Endothelial cell of umbilical vein (primary cell): ENCODE data around the gene ZNF334. TPM values are rescaled to one million over a fixed set of nuclear protein-coding genes. Genes with fewer than 3 reads are reported as not detected.

Source experiments
- BruUV-seq: library from RNA; stranded (reverse); fragments of 400-500 nt; replicated peaks from 2 replicates; lab custom pipeline; 2021; lab: Mats Ljungman, UMichigan
- CTCF ChIA-PET: fragments of 300-600, 350-600 bp; sonication (Branson Sonifier 250); formaldehyde crosslinking; loops from one replicate; lab custom pipeline; 2021; ENCODE audit warnings: antibody characterized with exemption, inconsistent platforms; lab: Charles Lee
- POLR2A ChIA-PET: fragments of 300-600, 350-600 bp; sonication (Branson Sonifier 250); formaldehyde crosslinking; loops from one replicate; lab custom pipeline; 2021; ENCODE audit warnings: antibody characterized with exemption, inconsistent platforms; lab: Charles Lee
- DNase-seq: peaks from one replicate; pipeline ENCODE4 v3.0.0-alpha.2; 2011; ENCODE audit warnings: low read depth, low spot score
- FAIRE-seq: peaks from 2 replicates; lab custom pipeline; 2011; peaks lifted over from hg19 to GRCh38; lab: Jason Lieb, UNC
- H2AFZ ChIP-seq: 2 replicates; pipeline ENCODE4 v1.6.0; 2012; ENCODE audit warnings: low read depth, low read length, control low read depth, inconsistent platforms
- H3K27ac ChIP-seq: 2 replicates; pipeline ENCODE4 v1.5.1; 2011; ENCODE audit warnings: low read depth, mild to moderate bottlenecking, control low read depth, low read length, moderate library complexity; ENCODE audit not compliant: insufficient read depth
- H3K27me3 ChIP-seq, 2 experiments: 2 replicates each; pipeline versions ENCODE4 v1.6.0 to v1.6.1; 2011; ENCODE audit warnings: low read length in 2 of 2, mixed read lengths in 1 of 2; ENCODE audit not compliant: control insufficient read depth in 2 of 2, insufficient read depth in 2 of 2
- H3K36me3 ChIP-seq, 2 experiments: 2 replicates in 1 of 2; 3 replicates in 1 of 2; pipeline ENCODE4 v1.5.1; 2011; ENCODE audit warnings: low read length in 2 of 2, mild to moderate bottlenecking in 1 of 2, moderate library complexity in 1 of 2; ENCODE audit not compliant: control insufficient read depth in 2 of 2, insufficient read depth in 2 of 2; ENCODE audit errors: extremely low read depth in 1 of 2
- H3K4me1 ChIP-seq: 3 replicates; pipeline ENCODE4 v1.5.1; 2011; ENCODE audit warnings: mild to moderate bottlenecking, low read length; ENCODE audit not compliant: control insufficient read depth, insufficient read depth; ENCODE audit errors: extremely low read depth
- H3K4me2 ChIP-seq: 2 replicates; pipeline ENCODE4 v1.6.1; 2011; ENCODE audit warnings: low read length, control low read depth, mixed read lengths; ENCODE audit not compliant: insufficient read depth
- H3K4me3 ChIP-seq, 3 experiments: fragments of 200-600 bp in 1 of 3; sonication (generic), shearing (Covaris generic) in 1 of 3; replicated peaks in 1 of 3; 2 replicates each; pipeline ENCODE4 v1.5.1; 2011 to 2016; ENCODE audit warnings: control low read depth in 3 of 3, low read length in 3 of 3, mild to moderate bottlenecking in 2 of 3, inconsistent platforms in 1 of 3, low read depth in 1 of 3, moderate library complexity in 1 of 3; ENCODE audit not compliant: insufficient read depth in 1 of 3
- H3K79me2 ChIP-seq: 2 replicates; pipeline ENCODE4 v1.6.0; 2012; ENCODE audit warnings: low read length, inconsistent platforms; ENCODE audit not compliant: control insufficient read depth, insufficient read depth
- H3K9ac ChIP-seq: replicated peaks from 2 replicates; pipeline ENCODE3; 2011; ENCODE audit warnings: low read length, control low read depth; ENCODE audit not compliant: insufficient read depth; ENCODE audit errors: extremely low read depth
- H3K9me1 ChIP-seq: replicated peaks from 3 replicates; pipeline ENCODE4 v1.6.0; 2011; ENCODE audit warnings: mild to moderate bottlenecking, low read length; ENCODE audit not compliant: control insufficient read depth, insufficient read depth; ENCODE audit errors: extremely low read depth
- H3K9me3 ChIP-seq: replicated peaks from 2 replicates; pipeline ENCODE4 v1.5.1; 2012; ENCODE audit warnings: low read length, inconsistent platforms; ENCODE audit not compliant: control insufficient read depth, insufficient read depth
- H4K20me1 ChIP-seq: replicated peaks from 2 replicates; pipeline ENCODE3; 2011; ENCODE audit warnings: mild to moderate bottlenecking, low read length; ENCODE audit not compliant: control insufficient read depth, insufficient read depth; ENCODE audit errors: extremely low read depth
- EZH2 ChIP-seq: IDR thresholded peaks from 2 replicates; pipeline ENCODE4 v1.6.1; 2012; ENCODE audit warnings: borderline replicate concordance, low read depth, mild to moderate bottlenecking, moderate library complexity, low read length, inconsistent platforms; ENCODE audit not compliant: severe bottlenecking
- FOS ChIP-seq: IDR thresholded peaks from 2 replicates; pipeline ENCODE4 v1.6.1; 2011; ENCODE audit warnings: mild to moderate bottlenecking, low read length, moderate library complexity, borderline replicate concordance; ENCODE audit not compliant: insufficient read depth
- GATA2 ChIP-seq: IDR thresholded peaks from 2 replicates; pipeline ENCODE4 v1.7.0; 2011; ENCODE audit warnings: low read depth, mild to moderate bottlenecking, moderate library complexity, mixed read lengths, low read length; ENCODE audit not compliant: insufficient read length, insufficient read depth
- JUN ChIP-seq: IDR thresholded peaks from 2 replicates; pipeline ENCODE4 v1.6.1; 2011; ENCODE audit warnings: borderline replicate concordance, low read depth; ENCODE audit not compliant: insufficient read length, insufficient read depth
- MYC ChIP-seq: IDR thresholded peaks from one replicate; pipeline ENCODE4 v1.6.1; 2011; ENCODE audit warnings: mild to moderate bottlenecking, low read depth, low read length
- POLR2A ChIP-seq: IDR thresholded peaks from 2 replicates; pipeline ENCODE4 v1.6.1; 2012; ENCODE audit warnings: low read depth, mild to moderate bottlenecking, control low read depth, low read length
- POLR2AphosphoS5 ChIP-seq: IDR thresholded peaks from 2 replicates; pipeline ENCODE4 v1.6.1; 2012; ENCODE audit warnings: low read depth, mild to moderate bottlenecking, control low read depth, low read length, moderate library complexity; ENCODE audit not compliant: insufficient read depth
- dilution Hi-C: fragments of 300-500 bp; cut with MboI; formaldehyde crosslinking; loops from one replicate; pipeline ENCODE4 v1.15.0; 2019; ENCODE audit warnings: low sequenced_read_pairs; ENCODE audit not compliant: extremely low pct_ligation_motif_present
- intact Hi-C: fragments of 100-400 bp; cut with micrococcal nuclease; formaldehyde crosslinking; loops from one replicate; pipeline ENCODE4 v1.10.0; 2022
- polyA plus RNA-seq, 4 experiments: library from polyadenylated mRNA; depleted of rRNA in 3 of 4; stranded (reverse) in 3 of 4; unstranded in 1 of 4; fragments of >200 nt; gene quantifications; 2 replicates each; pipeline versions ENCODE4 v1.2.1 to v1.2.3, GENCODE V29; 2011 to 2012; ENCODE audit warnings: missing spikeins in 1 of 4
- total RNA-seq: library from RNA; stranded (reverse); gene quantifications from 2 replicates; pipeline ENCODE4 v1.2.3, GENCODE V29; 2021
- TF ChIP-seq, protein P1 (sequence below), 2 donors: IDR thresholded peaks; 1 replicate in 1 of 2; 2 replicates in 1 of 2; pipeline ENCODE4 v1.5.1; 2011; ENCODE audit warnings: low read length in 2 of 2, mild to moderate bottlenecking in 2 of 2, moderate library complexity in 2 of 2, control low read depth in 1 of 2, inconsistent platforms in 1 of 2, low read depth in 1 of 2; ENCODE audit not compliant: insufficient read depth in 1 of 2; ENCODE audit errors: extremely low read depth in 1 of 2
- TF ChIP-seq, protein P2 (sequence below): IDR thresholded peaks from 2 replicates; pipeline ENCODE4 v1.6.1; 2011; ENCODE audit not compliant: insufficient read depth, insufficient read length

The ZNF334 gene
- total and polyA plus RNA-seq, 2 donors (not counting 3 experiments of a cell fraction or from before 2014, with no cell fraction given), result 0.08 to 1.6 TPM

DNA sequence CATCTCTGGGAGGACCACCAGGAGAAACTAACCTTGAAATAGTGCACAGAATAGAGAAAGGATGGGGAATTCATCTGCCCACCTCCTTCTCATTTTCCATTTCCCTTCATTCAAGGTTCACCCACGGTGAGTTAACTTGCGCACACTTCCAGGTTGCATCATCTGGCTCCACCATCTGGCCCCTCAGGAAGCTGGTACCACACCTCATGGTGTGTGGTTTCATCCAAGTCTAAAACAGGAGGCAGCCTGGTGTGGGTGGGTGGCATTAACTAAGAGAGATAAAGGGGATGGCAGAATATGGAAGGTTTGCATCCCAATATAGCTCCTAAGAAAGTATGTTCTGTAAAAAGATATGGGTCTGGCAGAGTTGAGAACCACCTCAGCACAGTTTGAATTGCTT lies 3.8 kb downstream of the ZNF334 start:
- no peak for TF ChIP-seq POLR2AphosphoS5
- TF ChIP-seq FOS, result no peak
- no peak for TF ChIP-seq GATA2
- TF ChIP-seq MYC, result no peak
- TF ChIP-seq, protein P1, sequence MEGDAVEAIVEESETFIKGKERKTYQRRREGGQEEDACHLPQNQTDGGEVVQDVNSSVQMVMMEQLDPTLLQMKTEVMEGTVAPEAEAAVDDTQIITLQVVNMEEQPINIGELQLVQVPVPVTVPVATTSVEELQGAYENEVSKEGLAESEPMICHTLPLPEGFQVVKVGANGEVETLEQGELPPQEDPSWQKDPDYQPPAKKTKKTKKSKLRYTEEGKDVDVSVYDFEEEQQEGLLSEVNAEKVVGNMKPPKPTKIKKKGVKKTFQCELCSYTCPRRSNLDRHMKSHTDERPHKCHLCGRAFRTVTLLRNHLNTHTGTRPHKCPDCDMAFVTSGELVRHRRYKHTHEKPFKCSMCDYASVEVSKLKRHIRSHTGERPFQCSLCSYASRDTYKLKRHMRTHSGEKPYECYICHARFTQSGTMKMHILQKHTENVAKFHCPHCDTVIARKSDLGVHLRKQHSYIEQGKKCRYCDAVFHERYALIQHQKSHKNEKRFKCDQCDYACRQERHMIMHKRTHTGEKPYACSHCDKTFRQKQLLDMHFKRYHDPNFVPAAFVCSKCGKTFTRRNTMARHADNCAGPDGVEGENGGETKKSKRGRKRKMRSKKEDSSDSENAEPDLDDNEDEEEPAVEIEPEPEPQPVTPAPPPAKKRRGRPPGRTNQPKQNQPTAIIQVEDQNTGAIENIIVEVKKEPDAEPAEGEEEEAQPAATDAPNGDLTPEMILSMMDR (IDR thresholded peaks at IDR 0.05; ENCODE audit: extremely low read depth in 1 of 2, insufficient read depth in 1 of 2, low read depth in 1 of 2, low read length in 2 of 2), result no peak
- TF ChIP-seq, protein P2, sequence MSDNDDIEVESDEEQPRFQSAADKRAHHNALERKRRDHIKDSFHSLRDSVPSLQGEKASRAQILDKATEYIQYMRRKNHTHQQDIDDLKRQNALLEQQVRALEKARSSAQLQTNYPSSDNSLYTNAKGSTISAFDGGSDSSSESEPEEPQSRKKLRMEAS, result no peak
- no peak for TF ChIP-seq EZH2
- TF ChIP-seq POLR2A, result no peak
- TF ChIP-seq JUN, result no peak
- no peaks in the 10 kb centered on the region for H3K9me1 ChIP-seq
- POLR2A ChIA-PET, result no interaction called here
- CTCF ChIA-PET, result no interaction called here
- BruUV-seq, result no TSS peak
- no peak overlapping the region for H3K4me3 ChIP-seq
- no peaks in the 10 kb centered on the region for H3K79me2 ChIP-seq
- H3K9me3 ChIP-seq, result no peaks in the 10 kb centered on the region
- no peak overlapping the region for H3K9ac ChIP-seq
- no peak overlapping the region for H2AFZ ChIP-seq
- no peak overlapping the region for H3K4me2 ChIP-seq
- H4K20me1 ChIP-seq, result no peaks in the 10 kb centered on the region
- H3K36me3 ChIP-seq, result no peaks in the 10 kb centered on the region
- no peak overlapping the region for H3K27ac ChIP-seq
- H3K4me1 ChIP-seq, result no peaks in the 10 kb centered on the region
- no peak for DNase-seq
- no peak for FAIRE-seq
- intact Hi-C loops, result no loop called here
- dilution Hi-C loops, result no loop called here
- H3K27me3 ChIP-seq, result peaks cover 3 to 9% of the 10 kb centered on the region in 2 experiments
